HG03025 (cell line): ENCODE data around the gene EIF4G2.

Source experiments
- ATAC-seq: cut with Tn5 transposase; IDR thresholded peaks from one replicate; pipeline ENCODE4 v1.9.1; 2021; ENCODE audit warnings: mild to moderate bottlenecking, moderate library complexity; ENCODE audit not compliant: unreplicated experiment, low FRiP score

Gene EIF4G2

GRCh38 chr11:10809373-10810160 lies 841 bp upstream of the EIF4G2 start:
- peak; percentile 13 for ATAC-seq

GRCh38 chr11:10808235-10808552 lies 532 bp downstream of the EIF4G2 start:
- ATAC-seq, result no peak

GRCh38 chr11:10807493-10808234 lies 1.1 kb downstream of the EIF4G2 start:
- no peak for ATAC-seq

- no peak for ATAC-seq
Measured at GRCh38 chr11:10806206-10806605, 2.5 kb downstream of the EIF4G2 start.

GRCh38 chr11:10805741-10806140 lies 3.0 kb downstream of the EIF4G2 start:
- ATAC-seq, result no peak

DNA sequence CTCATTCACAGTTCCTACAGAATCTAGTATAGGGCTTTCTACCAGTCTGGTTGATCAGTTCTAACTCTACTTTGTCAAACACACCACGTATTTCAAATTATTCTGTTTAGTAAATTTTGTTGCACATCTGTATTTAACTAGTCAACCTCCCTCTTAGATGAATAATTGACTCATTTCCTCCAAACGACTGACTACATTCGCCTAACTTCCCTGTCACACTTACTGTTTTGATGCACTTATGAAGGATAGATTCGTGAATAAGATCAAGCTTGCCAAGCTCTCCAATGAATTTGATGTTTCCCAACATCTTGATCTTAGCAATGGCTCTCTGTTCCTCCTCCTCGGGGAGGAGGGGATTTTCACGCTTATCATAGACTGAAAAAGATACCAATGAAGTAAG lies 5.0 kb downstream of the EIF4G2 start:
- no peak for ATAC-seq

GRCh38 chr11:10800292-10800691 lies 8.4 kb downstream of the EIF4G2 start:
- ATAC-seq, result no peak

- ATAC-seq, result no peak
Measured at GRCh38 chr11:10798330-10798928, 10.3 kb downstream of the EIF4G2 start.

DNA sequence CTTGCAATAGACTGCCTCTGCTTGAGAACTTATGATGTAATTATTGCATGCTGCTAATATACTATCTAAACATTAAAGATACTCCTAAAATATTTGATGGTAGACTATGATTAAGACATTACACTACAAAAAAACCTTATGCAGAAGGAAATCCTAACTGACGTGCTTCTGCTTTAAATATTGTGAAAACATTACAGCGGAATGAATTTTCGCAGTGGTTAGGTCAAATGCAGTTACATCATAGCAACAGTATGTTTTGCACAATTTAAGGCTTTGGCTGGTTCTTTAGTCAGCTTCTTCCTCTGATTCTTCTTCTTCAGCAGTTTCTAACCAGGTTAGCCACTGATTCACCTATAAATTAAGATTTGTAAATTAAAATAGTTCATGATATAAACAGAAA lies 11.2 kb downstream of the EIF4G2 start:
- no peak for ATAC-seq

DNA sequence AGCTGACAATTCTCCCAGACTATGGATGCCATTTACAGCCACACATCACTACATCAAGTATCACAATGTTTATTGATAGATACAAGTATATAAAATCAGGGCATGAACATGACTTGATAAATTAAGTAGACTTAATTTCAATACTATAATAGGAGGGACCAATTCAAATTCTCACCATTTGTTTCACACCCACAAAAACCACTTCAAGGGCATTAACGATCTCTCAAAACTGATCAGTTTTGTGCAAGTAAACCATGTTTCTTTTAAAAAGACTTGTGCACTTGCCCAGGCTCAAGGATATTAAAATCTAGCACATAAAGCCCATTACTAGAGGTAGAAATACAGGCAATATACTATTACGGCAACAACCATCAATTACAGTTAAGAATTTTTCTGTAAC lies 11.7 kb downstream of the EIF4G2 start:
- ATAC-seq, result no peak

DNA sequence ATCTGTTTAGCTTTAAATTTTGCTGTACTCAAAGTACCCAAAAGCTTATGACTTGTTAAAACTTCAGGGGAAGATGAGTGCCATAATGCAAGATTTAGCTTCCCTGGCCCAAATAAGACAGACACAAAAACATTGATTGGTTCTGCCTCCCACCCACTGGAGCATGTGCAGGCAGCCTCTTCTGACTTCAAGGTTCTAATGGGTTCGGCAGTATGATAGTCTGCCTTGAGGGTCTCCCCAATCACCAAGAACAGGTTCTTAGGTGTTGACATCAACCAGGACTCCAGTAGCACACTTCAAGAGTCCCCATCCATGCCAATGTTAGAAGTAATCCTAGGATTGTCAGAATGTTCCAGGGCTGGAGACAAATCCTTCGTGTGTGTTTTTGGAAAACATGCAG lies 12.5 kb downstream of the EIF4G2 start:
- ATAC-seq, result no peak

DNA sequence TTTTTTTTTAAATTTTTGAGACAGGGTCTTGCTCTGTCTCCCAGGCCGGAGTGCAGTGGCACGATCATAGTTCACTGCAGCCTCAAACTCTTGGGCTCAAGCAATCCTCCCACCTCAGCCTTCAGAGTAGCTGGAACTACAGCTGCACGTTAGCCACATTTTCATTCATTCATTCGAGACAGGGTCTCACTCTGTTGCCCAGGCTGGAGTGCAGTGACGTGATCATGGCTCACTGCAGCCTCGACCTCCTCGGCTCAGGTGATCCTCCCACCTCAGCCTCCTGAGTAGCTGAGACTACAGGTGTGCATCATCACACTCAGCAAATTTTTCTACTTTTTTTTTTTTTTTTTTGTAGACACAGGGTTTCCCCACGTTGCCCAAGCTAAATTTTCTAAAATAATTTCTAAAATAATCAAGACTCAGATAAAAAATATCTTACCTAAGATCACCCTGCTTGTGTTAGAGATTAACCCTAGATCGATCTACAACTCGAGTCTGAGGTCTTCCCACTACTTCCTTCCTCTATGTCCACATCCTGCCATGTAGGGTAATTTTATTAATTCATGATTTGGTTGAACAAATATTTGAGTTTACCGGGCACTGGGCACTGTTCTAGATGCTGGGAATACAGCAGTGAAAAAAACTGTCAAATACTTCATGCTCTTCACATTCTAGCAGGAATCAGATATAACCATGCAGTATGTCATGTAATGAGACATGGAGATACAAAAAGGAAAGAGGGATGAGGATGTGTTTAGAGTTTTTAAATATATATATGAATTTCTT lies 15.1 kb downstream of the EIF4G2 start:
- ATAC-seq, result no peak

- peak; percentile 72 for ATAC-seq
Measured at GRCh38 chr11:10792385-10793068, 16.2 kb downstream of the EIF4G2 start.

- no peak for ATAC-seq
Measured at GRCh38 chr11:10786451-10786850, 22.3 kb downstream of the EIF4G2 start.

GRCh38 chr11:10785146-10785474 lies 23.6 kb downstream of the EIF4G2 start:
- ATAC-seq, result no peak

- no peak for ATAC-seq
Measured at GRCh38 chr11:10784232-10785145, 24.2 kb downstream of the EIF4G2 start.

DNA sequence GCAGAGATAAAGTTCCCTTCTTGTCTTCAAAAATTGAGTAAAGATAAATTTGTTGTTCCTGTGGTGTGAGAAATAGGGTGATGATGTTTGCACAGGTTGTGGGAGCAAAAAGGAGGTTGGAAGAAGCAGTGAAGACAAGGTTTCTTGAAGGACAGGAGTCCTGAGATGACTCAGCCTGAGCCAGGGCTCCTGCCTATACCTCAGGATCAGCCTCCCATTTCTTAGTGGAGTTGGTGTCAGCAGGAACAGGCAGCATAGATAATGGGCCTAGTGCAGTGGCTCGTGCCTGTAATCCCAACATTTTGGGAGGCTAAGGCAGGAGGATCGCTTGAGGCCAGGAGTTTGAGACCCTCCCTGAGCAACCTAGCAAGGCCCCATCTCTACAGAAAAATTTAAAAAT lies 28.7 kb downstream of the EIF4G2 start:
- ATAC-seq, result no peak

DNA sequence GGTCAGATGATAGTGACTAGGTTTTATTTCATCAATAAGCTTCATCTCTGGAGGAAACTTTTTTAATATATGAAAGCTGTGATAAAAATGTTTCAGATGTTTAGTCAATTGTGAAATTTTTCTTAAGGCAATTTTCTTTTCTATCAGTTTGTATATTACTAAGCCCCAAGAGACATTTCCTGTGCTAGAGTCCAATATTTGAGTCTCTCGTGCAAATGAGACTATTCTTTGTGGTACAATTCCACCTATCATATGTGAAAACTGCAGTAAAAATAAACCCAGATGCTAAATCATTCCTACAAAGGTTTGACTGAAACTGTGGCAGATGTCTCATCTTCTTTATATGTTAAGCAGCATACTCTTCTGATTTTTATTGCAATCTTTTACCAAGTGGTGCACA lies 29.6 kb downstream of the EIF4G2 start:
- no peak for ATAC-seq

DNA sequence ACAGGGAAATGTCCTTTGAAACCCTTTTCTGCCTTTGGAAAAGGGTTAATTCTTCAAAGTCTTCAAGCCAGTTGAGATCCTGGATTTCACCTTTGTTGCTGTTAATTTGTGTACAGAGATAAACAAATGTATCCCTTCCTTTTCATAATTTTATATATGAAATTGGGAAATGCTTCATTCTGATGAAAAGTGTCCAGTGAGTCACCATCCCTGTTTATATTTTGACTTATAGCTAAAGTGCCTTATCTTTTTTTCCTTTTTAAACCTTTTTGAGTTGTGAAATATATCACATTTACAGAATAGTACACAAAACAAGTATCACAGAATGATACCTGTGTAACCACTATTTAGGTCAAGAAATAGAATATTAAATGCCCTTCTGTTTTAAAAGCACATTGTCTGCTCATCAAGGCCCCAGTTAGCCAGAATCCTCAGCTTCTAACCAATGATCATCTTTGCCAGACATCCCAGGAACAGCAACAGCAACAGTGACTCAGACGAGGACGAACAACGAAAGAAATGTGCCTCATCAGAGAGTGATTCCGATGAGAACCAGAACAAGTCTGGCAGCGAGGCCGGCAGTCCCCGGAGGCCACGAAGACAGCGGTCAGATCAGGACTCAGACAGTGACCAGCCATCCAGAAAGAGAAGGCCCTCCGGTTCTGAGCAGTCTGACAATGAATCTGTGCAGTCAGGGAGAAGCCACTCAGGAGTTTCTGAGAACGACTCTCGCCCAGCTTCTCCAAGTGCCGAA lies 30.3 kb downstream of the EIF4G2 start:
- no peak for ATAC-seq
